Measurements from ENCODE around the gene LMF1.

GRCh38 chr16:927406-927805 is 43.4 kb downstream of the LMF1 start:
- TF ChIP-seq POLR2AphosphoS5 (IDR thresholded peaks at IDR 0.05; ENCODE audit: low read depth, low read length): no peak
- TF ChIP-seq POLR2A (IDR thresholded peaks at IDR 0.05; ENCODE audit: low read depth, low read length): no peak

Data from GM12891 (cell line).